Prostate gland (tissue), 2 donors: ENCODE results near the gene ADAMTS17.

ENCODE experiments used
- CTCF ChIP-seq, 4 experiments: fragments of 200-600 bp in 2 of 4; fragments of 450-650 bp in 2 of 4; sonication (generic) in 2 of 4; IDR thresholded peaks; 1 replicate in 3 of 4; 2 replicates in 1 of 4; pipeline ENCODE4 v1.5.1; 2016 to 2019; ENCODE audit warnings: antibody characterized with exemption in 4 of 4, mild to moderate bottlenecking in 2 of 4, moderate library complexity in 2 of 4
- POLR2A ChIP-seq: fragments of 450-650 bp; IDR thresholded peaks from one replicate; pipeline ENCODE4 v1.6.1; 2016; ENCODE audit warnings: antibody characterized with exemption, mild to moderate bottlenecking
- POLR2AphosphoS5 ChIP-seq: sonication (generic); formaldehyde crosslinking; IDR thresholded peaks from one replicate; pipeline ENCODE4 v1.6.1; 2017; ENCODE audit warnings: antibody characterized with exemption

- no peak for TF ChIP-seq POLR2AphosphoS5
- no peak for TF ChIP-seq CTCF (IDR thresholded peaks at IDR 0.05)
- no peak for TF ChIP-seq POLR2A
Observed at GRCh38 chr15:99983886-99984286, 357.9 kb downstream of the ADAMTS17 start.
